Spinal cord (tissue), 10 donors: ENCODE data around the gene CDK5. TPM values are rescaled to one million over a fixed set of nuclear protein-coding genes. Genes with fewer than 3 reads are reported as not detected.

Source experiments
- DNase-seq, 6 donors: peaks; one replicate each; pipeline versions ENCODE4 v3.0.0 to v3.0.0-alpha.2; 2013 to 2015; ENCODE audit warnings: low spot score in 6 of 6, low read depth in 4 of 6
- H3K27ac ChIP-seq: one replicate; pipeline ENCODE4 v1.5.1; 2013; ENCODE audit warnings: low read depth, low read length, control low read depth
- H3K27me3 ChIP-seq: one replicate; pipeline ENCODE4 v1.6.1; 2013; ENCODE audit warnings: low read length; ENCODE audit not compliant: control insufficient read depth, insufficient read depth
- H3K36me3 ChIP-seq: one replicate; pipeline ENCODE4 v1.6.1; 2013; ENCODE audit warnings: low read length; ENCODE audit not compliant: control insufficient read depth, insufficient read depth
- H3K4me1 ChIP-seq: one replicate; pipeline ENCODE4 v1.6.1; 2013; ENCODE audit warnings: low read length; ENCODE audit not compliant: control insufficient read depth, insufficient read depth
- H3K4me3 ChIP-seq: one replicate; pipeline ENCODE4 v1.5.1; 2013; ENCODE audit warnings: low read depth, low read length, control low read depth
- H3K9me3 ChIP-seq: one replicate; pipeline ENCODE4 v1.6.1; 2013; ENCODE audit warnings: low read length; ENCODE audit not compliant: control insufficient read depth, insufficient read depth
- WGBS: methylation state at CpG from one replicate; pipeline ENCODE4 v1.1.5; 2013; ENCODE audit warnings: missing lambda C conversion rate; ENCODE audit not compliant: insufficient coverage; 5-methylcytosine and 5-hydroxymethylcytosine counted together
- polyA plus RNA-seq, 2 donors: library from polyadenylated mRNA; unstranded; fragments of 120-200 nt; gene quantifications; one replicate each; pipeline ENCODE4 v1.2.1, GENCODE V29; 2013; ENCODE audit not compliant: insufficient read length in 2 of 2
- total RNA-seq, 2 donors: library from RNA; depleted of rRNA in 1 of 2; stranded (reverse); fragments of 120-200 nt in 1 of 2; fragments of >200 nt in 1 of 2; gene quantifications; one replicate each; pipeline versions ENCODE4 v1.2.3 to v1.2.4, GENCODE V29; 2013 to 2014
- donor health status: healthy.

The CDK5 gene
- total and polyA plus RNA-seq, 4 donors, result 33.3 to 94.3 (median 64.8) TPM

DNA sequence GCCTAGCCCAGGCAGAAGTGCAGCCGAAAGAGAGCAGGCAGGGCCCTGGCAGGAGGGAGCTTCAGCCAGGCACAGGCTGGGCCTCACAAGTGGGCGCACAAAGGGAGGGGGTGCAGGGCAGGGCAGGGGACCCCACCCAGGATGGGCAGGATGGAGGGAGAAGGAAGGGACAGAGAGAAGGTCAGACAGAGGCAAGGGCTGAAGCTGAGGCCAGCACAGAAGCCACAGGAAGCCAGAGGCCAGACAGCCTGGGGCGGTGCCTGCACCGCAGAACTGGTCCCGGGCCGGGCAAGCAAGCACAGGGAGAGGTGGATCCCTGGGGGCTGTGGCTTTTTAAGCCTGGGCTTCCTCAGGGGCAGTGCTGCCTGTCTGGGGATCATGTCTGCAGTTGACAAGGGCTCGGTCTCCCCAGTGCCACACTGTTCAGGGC, 50.2 kb downstream of the CDK5 start:
- peaks cover 37% of the 10 kb centered on the region for H3K4me1 ChIP-seq
- H3K9me3 ChIP-seq, result no peaks in the 10 kb centered on the region
- no peak overlapping the region for H3K4me3 ChIP-seq
- no peak overlapping the region for H3K27ac ChIP-seq
- peaks cover 13% of the 10 kb centered on the region for H3K36me3 ChIP-seq
- DNase-seq, result no peak
- 86% methylated on average over 7 of the region's 7 CpGs for WGBS
- peaks cover 3% of the 10 kb centered on the region for H3K27me3 ChIP-seq

DNA sequence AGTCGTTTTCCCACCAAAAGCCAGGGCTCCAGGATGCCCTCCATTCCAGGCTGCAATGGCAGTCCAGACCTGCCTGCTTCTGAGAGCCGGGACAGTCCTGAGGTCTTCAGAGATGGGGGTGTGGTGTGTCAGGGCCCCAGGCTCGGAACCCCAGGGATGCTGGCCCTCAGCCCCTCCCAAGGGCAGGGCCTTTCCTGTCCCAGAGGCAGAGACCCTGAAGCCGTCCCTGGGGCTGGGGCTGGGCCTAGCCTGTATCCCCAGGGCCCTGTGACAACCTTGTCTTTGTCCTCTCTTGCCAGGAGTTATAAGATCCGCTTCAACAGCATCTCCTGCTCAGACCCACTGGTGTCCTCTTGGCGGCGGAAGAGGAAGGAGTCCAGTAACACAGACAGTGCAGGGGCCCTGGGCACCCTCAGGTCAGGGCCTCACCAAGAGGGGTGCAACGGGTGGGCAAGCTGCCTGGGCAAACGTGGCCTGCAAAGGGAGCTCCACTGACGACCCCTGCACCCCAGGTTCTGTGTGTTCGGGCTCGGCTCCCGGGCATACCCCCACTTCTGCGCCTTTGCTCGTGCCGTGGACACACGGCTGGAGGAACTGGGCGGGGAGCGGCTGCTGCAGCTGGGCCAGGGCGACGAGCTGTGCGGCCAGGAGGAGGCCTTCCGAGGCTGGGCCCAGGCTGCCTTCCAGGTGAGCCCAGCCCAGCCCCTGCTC, 51.0 kb downstream of the CDK5 start:
- no peak for DNase-seq
- H3K27me3 ChIP-seq, result no peaks in the 10 kb centered on the region
- peaks cover 10% of the 10 kb centered on the region for H3K36me3 ChIP-seq
- no peak overlapping the region for H3K4me3 ChIP-seq
- no peak overlapping the region for H3K27ac ChIP-seq
- peaks cover 33% of the 10 kb centered on the region for H3K4me1 ChIP-seq
- WGBS, result 82% methylated on average over 23 of the region's 23 CpGs
- no peaks in the 10 kb centered on the region for H3K9me3 ChIP-seq

DNA sequence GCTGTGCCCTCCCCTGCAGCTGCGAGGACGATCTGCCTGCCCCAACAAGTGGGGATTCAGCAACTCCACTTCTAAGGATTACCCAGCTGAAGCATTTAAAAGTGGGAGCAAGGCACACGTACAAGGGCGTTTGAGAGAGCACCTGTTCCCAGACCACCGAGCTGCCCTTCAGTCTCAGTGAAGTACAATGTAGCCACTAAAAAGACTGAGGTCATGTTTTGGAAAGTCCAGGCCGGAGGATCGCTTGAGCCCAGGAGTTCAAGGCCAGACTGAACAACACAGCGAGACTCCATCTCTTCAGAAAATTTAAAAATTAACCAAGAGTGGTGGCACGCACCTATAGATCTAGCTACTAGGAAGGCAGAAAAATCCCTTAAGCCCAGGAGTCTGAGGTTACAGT, 52.1 kb downstream of the CDK5 start:
- Histone ChIP-seq H3K36me3 (peaks cover 14% of the 10 kb centered on the region), H3K9me3 (no peaks in the 10 kb centered on the region), H3K27me3 (no peaks in the 10 kb centered on the region), H3K4me3 (no peak overlapping the region), H3K27ac (no peak overlapping the region), H3K4me1 (peaks cover 30% of the 10 kb centered on the region)
- no peak for DNase-seq
- 79% methylated on average over 6 of the region's 9 CpGs for WGBS

Other genes with a start within 250 kb of the CDK5 start
- gene AOC1, start 205.4 kb downstream of the CDK5 start, total RNA-seq, result under 1 TPM in 1 of 2 donors, not detected in 1; 0.20 TPM
- under 1 TPM; 0.27 to 0.78 TPM for gene AOC1, start 205.4 kb downstream of the CDK5 start, polyA plus RNA-seq
- gene KCNH2, start 79.6 kb downstream of the CDK5 start, total RNA-seq, result 10 to 100 TPM in 1 of 2 donors, 1 to 10 TPM in 1; 9.1 to 14.4 TPM
- gene KCNH2, start 79.6 kb downstream of the CDK5 start, polyA plus RNA-seq, result 10 to 100 TPM; 35.3 to 39.4 TPM
- gene NOS3, start 66.9 kb downstream of the CDK5 start, total RNA-seq, result 10 to 100 TPM in 1 of 2 donors, 1 to 10 TPM in 1; 2.4 to 13.4 TPM
- 10 to 100 TPM in 1 of 2 donors, 1 to 10 TPM in 1; 7.3 to 11.3 TPM for gene NOS3, start 66.9 kb downstream of the CDK5 start, polyA plus RNA-seq
- 1 to 10 TPM; 2.3 to 3.6 TPM for gene ATG9B, start 33.4 kb downstream of the CDK5 start, total RNA-seq
- gene ATG9B, start 33.4 kb downstream of the CDK5 start, polyA plus RNA-seq, result 10 to 100 TPM; 20.6 to 21.3 TPM
- 10 to 100 TPM; 23.1 to 29.1 TPM for gene ABCB8, start 29.4 kb downstream of the CDK5 start, total RNA-seq
- gene ABCB8, start 29.4 kb downstream of the CDK5 start, polyA plus RNA-seq, result 10 to 100 TPM; 46.4 to 69.4 TPM
- gene ASIC3, start 9.4 kb downstream of the CDK5 start, total RNA-seq, result 1 to 10 TPM; 1.5 to 2.0 TPM
- gene ASIC3, start 9.4 kb downstream of the CDK5 start, polyA plus RNA-seq, result 10 to 100 TPM; 15.5 to 18.0 TPM
- 100 to 1,000 TPM in 1 of 2 donors, 10 to 100 TPM in 1; 27.5 to 101 TPM for gene SLC4A2, start 1.7 kb upstream of the CDK5 start, total RNA-seq
- 10 to 100 TPM; 69.3 to 89.8 TPM for gene SLC4A2, start 1.7 kb upstream of the CDK5 start, polyA plus RNA-seq
- 10 to 100 TPM; 30.9 to 60.2 TPM for gene FASTK, start 22.9 kb upstream of the CDK5 start, total RNA-seq
- 10 to 100 TPM; 71.4 to 80.7 TPM for gene FASTK, start 22.9 kb upstream of the CDK5 start, polyA plus RNA-seq
- 10 to 100 TPM in 1 of 2 donors, 1 to 10 TPM in 1; 8.5 to 25.0 TPM for gene TMUB1, start 25.6 kb upstream of the CDK5 start, total RNA-seq
- gene TMUB1, start 25.6 kb upstream of the CDK5 start, polyA plus RNA-seq, result 10 to 100 TPM; 51.0 to 57.2 TPM
- gene AGAP3, start 28.6 kb upstream of the CDK5 start, total RNA-seq, result 10 to 100 TPM; 45.7 to 56.8 TPM
- 100 to 1,000 TPM; 212 to 247 TPM for gene AGAP3, start 28.6 kb upstream of the CDK5 start, polyA plus RNA-seq
- gene GBX1, start 109.8 kb upstream of the CDK5 start, total RNA-seq, result 1 to 10 TPM; 1.3 to 2.4 TPM
- gene GBX1, start 109.8 kb upstream of the CDK5 start, polyA plus RNA-seq, result 1 to 10 TPM; 5.1 to 7.3 TPM
- not detected for gene ASB10, start 129.4 kb upstream of the CDK5 start, total RNA-seq
- under 1 TPM in 1 of 2 donors, not detected in 1; 0.12 TPM for gene ASB10, start 129.4 kb upstream of the CDK5 start, polyA plus RNA-seq
- not detected for gene H2BK1, start 152.6 kb upstream of the CDK5 start, total RNA-seq
- not detected for gene H2BK1, start 152.6 kb upstream of the CDK5 start, polyA plus RNA-seq
- gene ABCF2, start 169.3 kb upstream of the CDK5 start, total RNA-seq, result 10 to 100 TPM; 23.6 to 32.1 TPM
- 10 to 100 TPM; 35.8 to 38.3 TPM for gene ABCF2, start 169.3 kb upstream of the CDK5 start, polyA plus RNA-seq
- 10 to 100 TPM; 19.7 to 25.5 TPM for gene CHPF2, start 174.6 kb upstream of the CDK5 start, total RNA-seq
- 10 to 100 TPM; 21.8 to 25.3 TPM for gene CHPF2, start 174.6 kb upstream of the CDK5 start, polyA plus RNA-seq
- 100 to 1,000 TPM in 1 of 2 donors, 10 to 100 TPM in 1; 84.2 to 119 TPM for gene SMARCD3, start 190.8 kb upstream of the CDK5 start, total RNA-seq
- 100 to 1,000 TPM; 298 TPM for gene SMARCD3, start 190.8 kb upstream of the CDK5 start, polyA plus RNA-seq